OCI-LY7 (cell line): ENCODE measurements around the gene PLEKHM3. TPM values are rescaled to one million over a fixed set of nuclear protein-coding genes. Genes with fewer than 3 reads are reported as not detected.

Experiments used
- BruUV-seq: library from RNA; stranded (reverse); fragments of 400-500 nt; replicated peaks from 2 replicates; lab custom pipeline; 2021; lab: Mats Ljungman, UMichigan
- CTCF ChIA-PET: fragments of 300-600 bp; sonication (Branson Sonifier 250); formaldehyde crosslinking; loops from one replicate; lab custom pipeline; 2022; ENCODE audit warnings: antibody characterized with exemption; ENCODE audit not compliant: unreplicated experiment; lab: Charles Lee
- POLR2A ChIA-PET: fragments of 300-600 bp; sonication (Branson Sonifier 250); formaldehyde crosslinking; loops from one replicate; lab custom pipeline; 2022; ENCODE audit warnings: antibody characterized with exemption; lab: Charles Lee
- DNase-seq: peaks from one replicate; pipeline ENCODE4 v3.0.0-alpha.2; 2015; ENCODE audit warnings: low spot score
- H2AFZ ChIP-seq: fragments of 200-600 bp; sonication (generic), shearing (Covaris generic); 2 replicates; pipeline ENCODE4 v1.6.1; 2014; ENCODE audit warnings: mild to moderate bottlenecking, antibody characterized with exemption, low read length, moderate library complexity
- H3K27ac ChIP-seq: fragments of 200-600 bp; sonication (generic); 2 replicates; pipeline ENCODE4 v1.5.1; 2014; ENCODE audit warnings: mixed run types, low read depth, mild to moderate bottlenecking, moderate library complexity, low read length, inconsistent platforms; ENCODE audit not compliant: poor library complexity, severe bottlenecking
- H3K36me3 ChIP-seq: fragments of 200-600 bp; sonication (generic); 2 replicates; pipeline ENCODE4 v1.6.1; 2014; ENCODE audit warnings: mild to moderate bottlenecking, antibody characterized with exemption, low read length, moderate library complexity, mixed read lengths; ENCODE audit not compliant: insufficient read depth
- H3K4me1 ChIP-seq: fragments of 200-600 bp; sonication (generic); 2 replicates; pipeline ENCODE4 v1.5.1; 2014; ENCODE audit warnings: mild to moderate bottlenecking, low read length; ENCODE audit not compliant: insufficient read depth, poor library complexity, severe bottlenecking
- H3K4me2 ChIP-seq: fragments of 200-600 bp; sonication (generic); 2 replicates; pipeline ENCODE4 v1.6.1; 2014; ENCODE audit warnings: mild to moderate bottlenecking, low read length
- H3K4me3 ChIP-seq: fragments of 200-600 bp; sonication (generic); 2 replicates; pipeline ENCODE4 v1.5.1; 2014; ENCODE audit warnings: mild to moderate bottlenecking, low read depth, low read length; ENCODE audit not compliant: poor library complexity, severe bottlenecking
- H3K79me2 ChIP-seq: fragments of 200-600 bp; sonication (generic); 2 replicates; pipeline ENCODE4 v1.6.1; 2016; ENCODE audit warnings: low read depth, mild to moderate bottlenecking, low read length, moderate library complexity, mixed read lengths; ENCODE audit not compliant: insufficient read depth
- H3K9me2 ChIP-seq: fragments of 200-600 bp; sonication (generic); 2 replicates; pipeline ENCODE4 v1.6.1; 2016; ENCODE audit warnings: mild to moderate bottlenecking, low read length, mixed read lengths; ENCODE audit not compliant: insufficient read depth
- H3K9me3 ChIP-seq: fragments of 200-600 bp; sonication (generic); 2 replicates; pipeline ENCODE4 v1.6.1; 2014; ENCODE audit warnings: mild to moderate bottlenecking, mixed run types, low read length, mixed read lengths
- H4K20me1 ChIP-seq: fragments of 200-600 bp; sonication (generic); 2 replicates; pipeline ENCODE4 v1.6.1; 2014; ENCODE audit warnings: mild to moderate bottlenecking, antibody characterized with exemption, low read length, moderate library complexity, mixed read lengths; ENCODE audit not compliant: insufficient read depth
- EZH2phosphoT487 ChIP-seq: fragments of 200-600 bp; sonication (generic); IDR thresholded peaks from 2 replicates; pipeline ENCODE4 v1.6.1; 2018; ENCODE audit warnings: low read depth, borderline replicate concordance, mild to moderate bottlenecking, mixed run types, antibody characterized with exemption, low read length, moderate library complexity, mixed read lengths
- intact Hi-C: fragments of 100-400 bp; cut with micrococcal nuclease; formaldehyde crosslinking; loops from one replicate; pipeline ENCODE4 v1.10.0; 2022; ENCODE audit not compliant: unreplicated experiment
- total RNA-seq, 2 experiments: library from RNA; depleted of rRNA in 1 of 2; stranded (reverse); fragments of >200 nt in 1 of 2; shearing (Covaris generic) in 1 of 2; gene quantifications; 2 replicates each; pipeline ENCODE4 v1.2.3, GENCODE V29; 2014 to 2022
- TF ChIP-seq, protein P1 (sequence below): fragments of 200-600 bp; sonication (generic); conservative IDR thresholded peaks from 2 replicates; pipeline ENCODE4 v1.5.1; 2014; ENCODE audit warnings: mild to moderate bottlenecking, antibody characterized with exemption, low read length, moderate library complexity, mixed read lengths

PLEKHM3 gene
- total RNA-seq, 2 experiments from 2014 or later, result 3.7 to 6.3 TPM

- Histone ChIP-seq H3K79me2 (no peaks in the 10 kb centered on the region), H3K9me2 (no peaks in the 10 kb centered on the region), H2AFZ (no peak overlapping the region), H3K36me3 (no peaks in the 10 kb centered on the region), H4K20me1 (no peaks in the 10 kb centered on the region), H3K27ac (no peak overlapping the region), H3K4me1 (peaks cover 11% of the 10 kb centered on the region), H3K9me3 (no peaks in the 10 kb centered on the region), H3K4me2 (no peak overlapping the region), H3K4me3 (no peak overlapping the region)
- TF ChIP-seq EZH2phosphoT487, result no peak
- TF ChIP-seq, protein P1, sequence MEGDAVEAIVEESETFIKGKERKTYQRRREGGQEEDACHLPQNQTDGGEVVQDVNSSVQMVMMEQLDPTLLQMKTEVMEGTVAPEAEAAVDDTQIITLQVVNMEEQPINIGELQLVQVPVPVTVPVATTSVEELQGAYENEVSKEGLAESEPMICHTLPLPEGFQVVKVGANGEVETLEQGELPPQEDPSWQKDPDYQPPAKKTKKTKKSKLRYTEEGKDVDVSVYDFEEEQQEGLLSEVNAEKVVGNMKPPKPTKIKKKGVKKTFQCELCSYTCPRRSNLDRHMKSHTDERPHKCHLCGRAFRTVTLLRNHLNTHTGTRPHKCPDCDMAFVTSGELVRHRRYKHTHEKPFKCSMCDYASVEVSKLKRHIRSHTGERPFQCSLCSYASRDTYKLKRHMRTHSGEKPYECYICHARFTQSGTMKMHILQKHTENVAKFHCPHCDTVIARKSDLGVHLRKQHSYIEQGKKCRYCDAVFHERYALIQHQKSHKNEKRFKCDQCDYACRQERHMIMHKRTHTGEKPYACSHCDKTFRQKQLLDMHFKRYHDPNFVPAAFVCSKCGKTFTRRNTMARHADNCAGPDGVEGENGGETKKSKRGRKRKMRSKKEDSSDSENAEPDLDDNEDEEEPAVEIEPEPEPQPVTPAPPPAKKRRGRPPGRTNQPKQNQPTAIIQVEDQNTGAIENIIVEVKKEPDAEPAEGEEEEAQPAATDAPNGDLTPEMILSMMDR, result no peak
- ChIA-PET POLR2A (interaction anchor here (0.7 kb wide), 1 partner anchor 160 kb away, joined by 4 read pairs; no protein-coding TSS in a partner anchor), CTCF (no interaction called here)
- BruUV-seq, result no TSS peak
- intact Hi-C loops, result loop anchor here (5.0 kb wide), 1 partner anchor 61 kb away; the partner anchor contains the start of gene CCNYL1
- DNase-seq, result no peak
Observed at GRCh38 chr2:207772844-207773205, 252.5 kb downstream of the PLEKHM3 start.

- no peak for DNase-seq
- no peaks in the 10 kb centered on the region for H3K36me3 ChIP-seq
- H3K27ac ChIP-seq, result no peak overlapping the region
- H3K9me2 ChIP-seq, result no peaks in the 10 kb centered on the region
- intact Hi-C loops, result loop anchor here (5.0 kb wide), 1 partner anchor 60 kb away; the partner anchor contains the start of gene CCNYL1
- ChIA-PET POLR2A (no interaction called here), CTCF (no interaction called here)
- no peaks in the 10 kb centered on the region for H3K79me2 ChIP-seq
- no peak overlapping the region for H3K4me3 ChIP-seq
- peaks cover 11% of the 10 kb centered on the region for H3K4me1 ChIP-seq
- no peaks in the 10 kb centered on the region for H4K20me1 ChIP-seq
- no peaks in the 10 kb centered on the region for H3K9me3 ChIP-seq
- H3K4me2 ChIP-seq, result no peak overlapping the region
- no peak overlapping the region for H2AFZ ChIP-seq
- TF ChIP-seq, protein P1, result no peak
- TF ChIP-seq EZH2phosphoT487, result no peak
- no TSS peak for BruUV-seq
Observed at GRCh38 chr2:207772081-207772843, 253.1 kb downstream of the PLEKHM3 start.

- intact Hi-C loops, result loop anchor here (5.0 kb wide), 1 partner anchor 59 kb away; the partner anchor contains the start of gene CCNYL1
- Histone ChIP-seq H4K20me1 (no peaks in the 10 kb centered on the region), H3K9me3 (no peaks in the 10 kb centered on the region), H3K4me1 (peaks cover 11% of the 10 kb centered on the region), H3K27ac (no peak overlapping the region), H3K79me2 (no peaks in the 10 kb centered on the region), H3K4me2 (no peak overlapping the region), H3K4me3 (no peak overlapping the region), H2AFZ (no peak overlapping the region), H3K36me3 (no peaks in the 10 kb centered on the region), H3K9me2 (no peaks in the 10 kb centered on the region)
- TF ChIP-seq EZH2phosphoT487, result no peak
- TF ChIP-seq, protein P1, result no peak
- BruUV-seq, result no TSS peak
- no peak for DNase-seq
- ChIA-PET CTCF (no interaction called here), POLR2A (no interaction called here)
Observed at GRCh38 chr2:207771421-207771820, 253.9 kb downstream of the PLEKHM3 start.
